ENCODE results near the gene GLP1R.
A peak's percentile ranks its signal among the peaks of the same experiment; 100 is the strongest.

Gene GLP1R

DNA sequence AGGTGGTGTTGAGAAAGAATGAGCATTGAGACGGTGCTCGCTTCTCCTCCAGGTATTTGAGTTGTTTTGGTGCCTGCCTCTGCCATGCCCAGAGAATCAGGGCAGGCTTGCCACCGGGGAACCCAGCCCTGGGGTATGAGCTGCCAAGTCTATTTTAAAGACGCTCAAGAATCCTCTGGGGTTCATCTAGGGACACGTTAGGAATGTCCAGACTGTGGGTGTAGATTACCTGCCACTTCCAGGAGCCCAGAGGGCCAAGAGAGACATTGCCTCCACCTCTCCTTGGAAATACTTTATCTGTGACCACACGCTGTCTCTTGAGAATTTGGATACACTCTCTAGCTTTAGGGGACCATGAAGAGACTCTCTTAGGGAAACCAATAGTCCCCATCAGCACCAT is 38.1 kb downstream of the GLP1R start:
- Histone ChIP-seq H3K9ac (ENCODE audit: low read depth, low read length, poor library complexity, severe bottlenecking) (no peak overlapping the region), H3K79me2 (ENCODE audit: insufficient read depth, low read length) (no peaks in the 10 kb centered on the region), H3K4me3 (ENCODE audit: low read length, poor library complexity, severe bottlenecking) (no peak overlapping the region), H3K9me2 (replicated peaks; ENCODE audit: low read depth, low read length) (no peaks in the 10 kb centered on the region), H3K4me1 (ENCODE audit: insufficient read depth, low read length, poor library complexity, severe bottlenecking) (peaks cover 26% of the 10 kb centered on the region), H3K4me2 (ENCODE audit: low read depth, low read length, poor library complexity, severe bottlenecking) (no peak overlapping the region), H4K20me1 (ENCODE audit: insufficient read depth, low read length, poor library complexity, severe bottlenecking) (no peaks in the 10 kb centered on the region), H2AFZ (ENCODE audit: low read length) (no peak overlapping the region), H3K9me3 (ENCODE audit: insufficient read depth, low read depth, low read length) (no peaks in the 10 kb centered on the region), H3K36me3 (ENCODE audit: insufficient read depth, low read length) (no peaks in the 10 kb centered on the region), H3F3A (ENCODE audit: low read depth) (no peaks in the 10 kb centered on the region), H3K27me3 (ENCODE audit: insufficient read depth, low read length, poor library complexity, severe bottlenecking) (no peaks in the 10 kb centered on the region)
- no peak for TF ChIP-seq EZH2phosphoT487 (IDR thresholded peaks at IDR 0.05; ENCODE audit: borderline replicate concordance)
- TF ChIP-seq, protein P1, sequence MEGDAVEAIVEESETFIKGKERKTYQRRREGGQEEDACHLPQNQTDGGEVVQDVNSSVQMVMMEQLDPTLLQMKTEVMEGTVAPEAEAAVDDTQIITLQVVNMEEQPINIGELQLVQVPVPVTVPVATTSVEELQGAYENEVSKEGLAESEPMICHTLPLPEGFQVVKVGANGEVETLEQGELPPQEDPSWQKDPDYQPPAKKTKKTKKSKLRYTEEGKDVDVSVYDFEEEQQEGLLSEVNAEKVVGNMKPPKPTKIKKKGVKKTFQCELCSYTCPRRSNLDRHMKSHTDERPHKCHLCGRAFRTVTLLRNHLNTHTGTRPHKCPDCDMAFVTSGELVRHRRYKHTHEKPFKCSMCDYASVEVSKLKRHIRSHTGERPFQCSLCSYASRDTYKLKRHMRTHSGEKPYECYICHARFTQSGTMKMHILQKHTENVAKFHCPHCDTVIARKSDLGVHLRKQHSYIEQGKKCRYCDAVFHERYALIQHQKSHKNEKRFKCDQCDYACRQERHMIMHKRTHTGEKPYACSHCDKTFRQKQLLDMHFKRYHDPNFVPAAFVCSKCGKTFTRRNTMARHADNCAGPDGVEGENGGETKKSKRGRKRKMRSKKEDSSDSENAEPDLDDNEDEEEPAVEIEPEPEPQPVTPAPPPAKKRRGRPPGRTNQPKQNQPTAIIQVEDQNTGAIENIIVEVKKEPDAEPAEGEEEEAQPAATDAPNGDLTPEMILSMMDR (conservative IDR thresholded peaks at IDR 0.05; ENCODE audit: low read length), result no peak

DNA sequence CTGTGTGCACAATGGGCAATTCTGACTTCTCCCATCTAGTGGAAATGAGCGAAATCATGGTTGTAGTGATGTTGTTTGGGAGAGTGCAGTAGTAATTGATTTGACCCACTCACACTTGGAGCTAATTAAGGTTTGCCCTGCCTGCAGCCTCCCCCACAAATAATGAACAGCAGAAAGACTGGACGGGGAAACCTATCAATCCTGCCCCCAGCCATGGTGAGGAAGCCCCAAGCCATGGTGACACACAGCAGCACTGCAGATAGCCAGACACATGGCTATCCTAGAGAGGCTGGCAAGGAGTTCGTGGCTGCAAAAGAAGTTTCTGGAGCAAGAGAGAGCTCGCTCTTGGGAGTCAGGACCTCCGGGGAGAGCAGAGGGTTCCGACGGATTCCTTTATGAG is 38.6 kb downstream of the GLP1R start:
- TF ChIP-seq EZH2phosphoT487 (IDR thresholded peaks at IDR 0.05; ENCODE audit: borderline replicate concordance), result no peak
- TF ChIP-seq, protein P1 (conservative IDR thresholded peaks at IDR 0.05; ENCODE audit: low read length), result no peak

DNA sequence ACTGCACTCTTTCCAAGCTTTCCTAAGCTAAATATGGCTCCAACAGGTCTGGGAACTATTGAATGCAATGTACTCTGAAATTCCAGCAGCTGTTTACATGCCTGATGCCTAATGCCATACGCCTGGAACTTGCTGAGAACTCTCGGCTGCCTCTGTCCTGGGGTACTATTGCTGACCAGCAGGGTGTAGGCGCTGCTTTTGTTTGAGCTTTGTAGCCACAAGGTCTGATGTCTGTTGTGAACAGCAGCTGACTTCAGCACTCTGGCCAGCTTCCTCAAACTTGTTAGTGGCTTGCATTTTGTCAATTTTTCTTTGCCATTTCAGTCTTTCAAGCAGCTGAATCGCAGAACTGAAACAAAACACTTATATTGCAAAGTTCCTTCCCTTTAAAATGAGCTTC is 39.8 kb downstream of the GLP1R start:
- no peaks in the 10 kb centered on the region for H4K20me1 ChIP-seq (ENCODE audit: insufficient read depth, low read length, poor library complexity, severe bottlenecking)
- H3K4me2 ChIP-seq (ENCODE audit: low read depth, low read length, poor library complexity, severe bottlenecking), result no peak overlapping the region
- no peaks in the 10 kb centered on the region for H3K9me3 ChIP-seq (ENCODE audit: insufficient read depth, low read depth, low read length)
- H3K4me3 ChIP-seq (ENCODE audit: low read length, poor library complexity, severe bottlenecking), result no peak overlapping the region
- H3K4me1 ChIP-seq (ENCODE audit: insufficient read depth, low read length, poor library complexity, severe bottlenecking), result peaks cover 29% of the 10 kb centered on the region
- TF ChIP-seq, protein P1 (conservative IDR thresholded peaks at IDR 0.05; ENCODE audit: low read length), result peak; percentile 41
- no peak for TF ChIP-seq EZH2phosphoT487 (IDR thresholded peaks at IDR 0.05; ENCODE audit: borderline replicate concordance)
- H3K79me2 ChIP-seq (ENCODE audit: insufficient read depth, low read length), result no peaks in the 10 kb centered on the region
- no peak overlapping the region for H3K9ac ChIP-seq (ENCODE audit: low read depth, low read length, poor library complexity, severe bottlenecking)
- no peaks in the 10 kb centered on the region for H3K27me3 ChIP-seq (ENCODE audit: insufficient read depth, low read length, poor library complexity, severe bottlenecking)
- no peaks in the 10 kb centered on the region for H3K36me3 ChIP-seq (ENCODE audit: insufficient read depth, low read length)
- H3K9me2 ChIP-seq (replicated peaks; ENCODE audit: low read depth, low read length), result no peaks in the 10 kb centered on the region
- no peaks in the 10 kb centered on the region for H3F3A ChIP-seq (ENCODE audit: low read depth)
- H2AFZ ChIP-seq (ENCODE audit: low read length), result no peak overlapping the region

More for the DNA sequence above, 38.6 kb downstream of the GLP1R start:
- H3K9me2 ChIP-seq (replicated peaks; ENCODE audit: low read depth, low read length), result no peaks in the 10 kb centered on the region
- no peak overlapping the region for H2AFZ ChIP-seq (ENCODE audit: low read length)
- H3K36me3 ChIP-seq (ENCODE audit: insufficient read depth, low read length), result no peaks in the 10 kb centered on the region
- no peaks in the 10 kb centered on the region for H3F3A ChIP-seq (ENCODE audit: low read depth)
- no peak overlapping the region for H3K4me3 ChIP-seq (ENCODE audit: low read length, poor library complexity, severe bottlenecking)
- H3K27me3 ChIP-seq (ENCODE audit: insufficient read depth, low read length, poor library complexity, severe bottlenecking), result no peaks in the 10 kb centered on the region
- H3K4me2 ChIP-seq (ENCODE audit: low read depth, low read length, poor library complexity, severe bottlenecking), result no peak overlapping the region
- H3K9me3 ChIP-seq (ENCODE audit: insufficient read depth, low read depth, low read length), result no peaks in the 10 kb centered on the region
- H3K4me1 ChIP-seq (ENCODE audit: insufficient read depth, low read length, poor library complexity, severe bottlenecking), result peaks cover 29% of the 10 kb centered on the region
- H4K20me1 ChIP-seq (ENCODE audit: insufficient read depth, low read length, poor library complexity, severe bottlenecking), result no peaks in the 10 kb centered on the region
- no peaks in the 10 kb centered on the region for H3K79me2 ChIP-seq (ENCODE audit: insufficient read depth, low read length)
- no peak overlapping the region for H3K9ac ChIP-seq (ENCODE audit: low read depth, low read length, poor library complexity, severe bottlenecking)

All from Loucy (cell line).